Ishikawa (cell line): ENCODE results near the gene GBX2.

Experiments used
- CEBPB ChIP-seq: IDR thresholded peaks from 2 replicates; pipeline ENCODE4 v1.6.1; 2012
- CREB1 ChIP-seq: IDR thresholded peaks from 2 replicates; pipeline ENCODE4 v1.6.1; 2012; ENCODE audit warnings: low read depth
- EGR1 ChIP-seq: IDR thresholded peaks from 2 replicates; pipeline ENCODE4 v1.6.1; 2012
- EP300 ChIP-seq: IDR thresholded peaks from 2 replicates; pipeline ENCODE4 v1.6.1; 2012; ENCODE audit warnings: borderline replicate concordance
- FOXM1 ChIP-seq: IDR thresholded peaks from 2 replicates; pipeline ENCODE4 v1.6.1; 2012; ENCODE audit warnings: low read depth, borderline replicate concordance
- MAX ChIP-seq: IDR thresholded peaks from 2 replicates; pipeline ENCODE4 v1.6.1; 2012
- NFIC ChIP-seq: IDR thresholded peaks from 2 replicates; pipeline ENCODE4 v1.6.1; 2012
- RAD21 ChIP-seq: IDR thresholded peaks from 2 replicates; pipeline ENCODE4 v1.6.1; 2012; ENCODE audit warnings: low read depth
- REST ChIP-seq: IDR thresholded peaks from 2 replicates; pipeline ENCODE4 v1.6.1; 2012; ENCODE audit warnings: low read depth, mild to moderate bottlenecking
- TAF1 ChIP-seq: IDR thresholded peaks from 2 replicates; pipeline ENCODE4 v1.6.1; 2012; ENCODE audit warnings: low read depth, mild to moderate bottlenecking
- TEAD4 ChIP-seq: IDR thresholded peaks from 2 replicates; pipeline ENCODE4 v1.6.1; 2012
- YY1 ChIP-seq: IDR thresholded peaks from 2 replicates; pipeline ENCODE4 v1.6.1; 2012; ENCODE audit warnings: low read depth
- ZBTB7A ChIP-seq: IDR thresholded peaks from 2 replicates; pipeline ENCODE4 v1.6.1; 2012; ENCODE audit warnings: low read depth

- TF ChIP-seq FOXM1 (no peak), REST (no peak), TEAD4 (no peak), RAD21 (no peak), YY1 (no peak), EP300 (no peak), TAF1 (no peak), NFIC (no peak), CREB1 (no peak), CEBPB (no peak), EGR1 (no peak), MAX (no peak), ZBTB7A (no peak)
Observed at GRCh38 chr2:236207472-236207871, 39.3 kb upstream of the GBX2 start.
